SH-SY5Y (cell line): ENCODE data around the gene HNF4A.

ENCODE experiments used
- GATA2 ChIP-seq: IDR thresholded peaks from 2 replicates; pipeline ENCODE4 v1.6.1; 2011; ENCODE audit warnings: mild to moderate bottlenecking, low read depth, low read length
- GATA3 ChIP-seq: IDR thresholded peaks from 2 replicates; pipeline ENCODE4 v1.6.1; 2011; ENCODE audit warnings: low read depth, mild to moderate bottlenecking, low read length, moderate library complexity

GRCh38 chr20:44461142-44461802 lies 105.8 kb downstream of the HNF4A start:
- TF ChIP-seq GATA2 (no peak), GATA3 (no peak)
